RPMI7951 (cell line): Measurements from ENCODE around the gene ZRANB2. TPM values are rescaled to one million over a fixed set of nuclear protein-coding genes. Genes with fewer than 3 reads are reported as not detected.
A peak's percentile ranks its signal among the peaks of the same experiment; 100 is the strongest.

Source experiments
- DNase-seq: peaks from one replicate; pipeline ENCODE4 v3.0.0-alpha.2; 2012; ENCODE audit warnings: low read depth
- total RNA-seq: library from RNA; depleted of rRNA; stranded (reverse); fragments of >200 nt; shearing (Covaris generic); gene quantifications from 2 replicates; pipeline ENCODE4 v1.2.3, GENCODE V29; 2014; rRNA removed

The ZRANB2 gene
- total RNA-seq, 1 experiment from 2014 or later: 35.7 TPM

DNA sequence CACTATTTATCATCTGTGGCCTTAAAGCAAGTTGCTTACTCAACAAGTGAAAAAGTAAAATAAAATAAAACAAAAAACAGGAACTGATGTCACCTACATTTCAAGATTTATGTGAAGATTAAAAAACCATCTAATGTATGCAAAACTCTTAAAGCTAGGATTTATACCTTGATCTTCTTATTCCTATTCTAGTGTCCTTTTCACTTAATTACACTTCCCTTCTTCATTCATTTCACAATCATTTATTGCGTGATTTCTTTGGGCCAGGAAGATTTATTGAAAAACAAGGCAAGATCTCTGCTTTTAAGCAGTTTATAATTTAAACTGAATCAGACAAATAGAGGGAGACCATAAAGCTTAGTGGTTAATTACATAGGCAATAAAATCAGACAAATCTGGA is 51.9 kb downstream of the ZRANB2 start:
- no peak for DNase-seq

DNA sequence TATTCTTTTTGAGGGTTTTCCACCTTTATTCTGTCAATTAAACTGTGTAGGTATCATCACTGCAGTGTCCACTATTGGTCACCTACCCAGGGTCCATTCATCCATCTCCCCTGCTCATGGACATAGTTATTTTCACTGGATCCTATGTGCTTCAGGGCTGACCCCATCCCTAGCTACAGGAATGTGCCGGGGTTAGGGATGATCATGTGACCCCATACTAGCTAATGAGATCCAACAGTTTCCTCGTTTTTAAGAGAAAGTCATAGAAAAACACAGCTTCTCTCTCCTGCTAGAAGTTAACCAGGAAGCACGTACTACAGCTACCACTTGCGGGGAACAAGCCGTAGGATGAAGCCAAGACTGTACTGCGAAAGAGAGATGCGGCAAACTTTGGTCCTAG is 52.8 kb downstream of the ZRANB2 start:
- no peak for DNase-seq

DNA sequence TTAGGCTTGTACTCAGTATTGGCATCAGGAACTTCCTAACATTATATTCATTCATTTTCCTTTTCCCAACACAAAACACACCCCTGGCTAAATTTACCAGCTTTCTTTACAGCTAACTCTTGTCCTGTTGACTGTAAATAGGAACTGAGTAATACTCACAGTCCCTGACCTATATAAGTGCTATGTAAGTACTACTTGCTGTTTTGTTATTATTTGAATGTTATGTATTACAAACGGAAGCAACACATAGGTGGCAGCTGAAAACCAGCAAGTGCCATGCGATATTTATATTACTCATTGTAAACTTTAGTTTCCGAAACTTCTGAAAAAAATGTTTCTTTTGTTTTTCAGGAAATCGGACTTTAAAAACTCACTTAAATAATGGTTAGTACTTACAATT is 54.7 kb downstream of the ZRANB2 start:
- no peak for DNase-seq

DNA sequence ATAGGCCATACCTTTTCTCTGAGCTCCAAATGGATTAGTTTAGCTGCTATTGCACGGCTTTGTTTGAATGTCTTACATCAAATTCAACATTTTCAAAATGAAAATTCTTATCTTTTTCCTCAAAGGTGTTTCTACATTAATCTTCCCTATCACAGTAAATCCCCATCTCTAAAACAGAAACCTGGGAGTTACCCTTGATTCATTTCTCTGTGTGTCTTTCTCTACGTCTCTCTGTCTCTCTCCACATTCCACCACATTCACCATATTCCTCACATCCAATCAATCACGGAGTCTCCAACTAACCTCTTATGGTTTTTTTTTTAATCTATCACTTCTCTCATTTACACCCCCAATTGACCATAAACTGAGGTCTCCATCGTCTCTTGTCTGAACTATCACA is 57.3 kb downstream of the ZRANB2 start:
- no peak for DNase-seq

DNA sequence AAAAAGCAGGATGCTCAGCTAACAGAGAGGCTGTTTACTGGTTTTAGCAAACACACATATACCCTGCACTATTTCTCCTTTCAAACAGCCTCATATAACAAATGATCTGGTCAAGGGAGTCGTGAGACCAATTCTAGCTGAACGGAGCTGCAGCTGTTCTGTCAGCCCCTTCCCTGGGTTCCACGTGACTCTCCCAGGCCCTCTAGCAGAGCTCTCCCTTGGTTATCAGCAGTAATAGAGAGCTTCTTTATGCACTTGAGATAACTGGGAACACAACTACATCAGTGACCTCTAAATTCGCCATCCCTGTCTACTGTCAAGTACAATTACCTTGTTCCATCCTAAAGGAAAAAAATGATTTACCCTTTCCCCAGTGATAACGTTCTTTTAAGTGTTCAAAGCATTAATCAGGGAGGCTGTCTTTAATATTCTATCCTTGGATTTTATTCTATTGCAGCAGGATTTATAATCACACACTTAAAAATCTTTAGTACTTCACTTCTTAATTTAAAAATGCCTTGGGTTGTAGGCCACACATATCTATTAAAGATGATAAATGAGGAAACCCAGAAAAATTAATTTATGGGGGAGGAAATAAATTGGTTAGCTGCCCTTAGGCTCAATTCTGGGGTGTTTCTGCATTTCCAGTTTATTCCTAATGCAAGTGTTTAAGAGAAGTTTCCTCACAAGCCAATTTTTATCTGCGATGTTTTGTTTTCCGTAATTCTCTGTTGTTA is 61.4 kb downstream of the ZRANB2 start:
- no peak for DNase-seq

DNA sequence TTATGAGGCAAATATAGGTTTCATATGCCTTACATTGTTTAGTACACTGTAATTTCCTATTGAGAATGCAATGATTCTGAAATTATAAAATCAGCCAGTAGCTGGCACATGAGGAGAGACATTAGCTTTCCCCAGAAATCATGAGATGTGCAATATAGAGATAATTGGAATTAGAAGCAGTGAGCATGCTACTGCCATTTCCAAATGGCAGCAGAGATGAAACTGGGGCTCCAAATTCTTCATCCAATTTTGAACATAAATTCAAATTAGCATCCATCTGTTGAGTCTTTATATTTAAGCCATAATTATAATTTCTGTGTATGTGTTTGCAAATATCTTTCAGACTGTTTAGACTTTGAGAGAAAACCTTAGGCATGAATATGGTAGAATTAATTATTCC is 62.0 kb downstream of the ZRANB2 start:
- DNase-seq: no peak

DNA sequence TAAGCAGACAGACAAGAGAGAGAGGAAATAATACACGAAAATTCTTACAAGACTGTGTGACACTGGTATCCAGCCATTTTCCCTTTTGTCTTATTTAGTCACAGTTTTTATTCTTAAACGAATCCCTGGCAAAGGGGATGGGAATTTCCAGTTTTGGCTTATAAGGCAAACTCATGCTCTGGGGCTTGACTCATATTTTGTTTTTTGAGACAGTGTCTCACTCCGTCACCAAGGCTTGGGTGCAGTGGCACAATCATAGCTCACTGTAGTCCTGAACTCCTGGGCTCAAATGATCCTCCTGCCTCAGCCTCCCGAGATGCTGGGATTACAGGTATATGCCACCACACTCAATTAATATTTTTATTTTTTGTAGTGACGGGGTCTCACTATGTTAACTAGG is 65.1 kb downstream of the ZRANB2 start:
- DNase-seq: no peak

DNA sequence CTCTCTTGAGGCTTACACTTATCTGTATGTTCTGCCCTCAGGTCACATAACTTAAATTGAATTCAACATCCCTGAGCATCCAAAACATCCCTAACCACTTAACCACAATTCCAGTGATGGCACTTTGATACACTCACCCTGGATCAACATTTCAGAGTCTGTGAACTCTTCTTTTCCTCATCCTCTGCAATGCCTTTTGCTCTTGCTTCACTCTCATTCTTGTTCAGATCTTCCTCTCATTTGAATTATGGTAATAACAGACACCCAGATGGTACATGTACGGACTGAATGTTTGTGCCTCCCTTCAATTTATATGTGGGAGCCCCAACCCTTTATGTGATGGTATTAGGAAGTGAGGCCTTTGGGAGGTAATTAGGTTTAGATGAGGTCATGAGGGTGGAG is 66.7 kb downstream of the ZRANB2 start:
- peak; percentile 15 for DNase-seq

Other genes with a start within 250 kb of the ZRANB2 start
- gene PTGER3, start 33.2 kb downstream of the ZRANB2 start, total RNA-seq: 0.12 TPM in 1 of 2 replicates, not detected in the other